CD14-positive monocyte (primary cell): Measurements from ENCODE around the gene CRB2. TPM values are rescaled to one million over a fixed set of nuclear protein-coding genes. Genes with fewer than 3 reads are reported as not detected.
A peak's percentile ranks its signal among the peaks of the same experiment; 100 is the strongest.

Experiments used
- DNase-seq, 3 donors: peaks; one replicate each; pipeline ENCODE4 v3.0.0-alpha.2; 2011 to 2022
- H2AFZ ChIP-seq: 2 replicates; pipeline ENCODE4 v1.6.0; 2012; ENCODE audit warnings: mild to moderate bottlenecking, low read depth, low read length, inconsistent platforms; ENCODE audit not compliant: insufficient read depth, poor library complexity, severe bottlenecking
- H3K27ac ChIP-seq, 2 donors: 1 replicate in 1 of 2; 2 replicates in 1 of 2; pipeline ENCODE4 v1.5.1; 2012 to 2013; ENCODE audit warnings: low read length in 2 of 2, control low read depth in 1 of 2, inconsistent platforms in 1 of 2, low read depth in 1 of 2, mild to moderate bottlenecking in 1 of 2
- H3K27me3 ChIP-seq, 2 donors: one replicate each; pipeline versions ENCODE4 v1.6.0 to v1.6.1; 2011 to 2013; ENCODE audit warnings: low read length in 2 of 2; ENCODE audit not compliant: control insufficient read depth in 2 of 2, insufficient read depth in 2 of 2
- H3K36me3 ChIP-seq, 2 donors: replicated peaks in 1 of 2; 1 replicate in 1 of 2; 2 replicates in 1 of 2; pipeline versions ENCODE4 v1.5.1 to v1.6.1; 2012 to 2013; ENCODE audit warnings: low read length in 2 of 2, control low read depth in 1 of 2, inconsistent platforms in 1 of 2, mild to moderate bottlenecking in 1 of 2; ENCODE audit not compliant: insufficient read depth in 2 of 2, control insufficient read depth in 1 of 2
- H3K4me1 ChIP-seq, 2 donors: 1 replicate in 1 of 2; 2 replicates in 1 of 2; pipeline versions ENCODE4 v1.5.1 to v1.6.1; 2012 to 2013; ENCODE audit warnings: low read length in 2 of 2, control low read depth in 1 of 2, inconsistent platforms in 1 of 2, mild to moderate bottlenecking in 1 of 2, moderate library complexity in 1 of 2; ENCODE audit not compliant: insufficient read depth in 2 of 2, control insufficient read depth in 1 of 2
- H3K4me2 ChIP-seq: replicated peaks from 2 replicates; pipeline ENCODE3; 2012; ENCODE audit warnings: low read length, moderate library complexity, mild to moderate bottlenecking; ENCODE audit not compliant: poor library complexity, severe bottlenecking; ENCODE audit errors: extremely low read depth
- H3K4me3 ChIP-seq, 3 experiments: fragments of 200-600 bp in 1 of 3; sonication (generic) in 1 of 3; replicated peaks in 1 of 3; 1 replicate in 2 of 3; 2 replicates in 1 of 3; pipeline ENCODE4 v1.5.1; 2011 to 2013; ENCODE audit warnings: low read length in 3 of 3, mild to moderate bottlenecking in 3 of 3, control low read depth in 2 of 3, low read depth in 2 of 3, inconsistent platforms in 1 of 3, moderate library complexity in 1 of 3
- H3K79me2 ChIP-seq: 2 replicates; pipeline ENCODE4 v1.6.0; 2012; ENCODE audit warnings: mild to moderate bottlenecking, control low read depth, inconsistent platforms, low read length, moderate library complexity; ENCODE audit not compliant: insufficient read depth
- H3K9ac ChIP-seq: 2 replicates; pipeline ENCODE4 v1.6.0; 2017; ENCODE audit warnings: low read length, mild to moderate bottlenecking; ENCODE audit not compliant: insufficient read depth, poor library complexity, severe bottlenecking
- H3K9me3 ChIP-seq, 2 donors: replicated peaks in 1 of 2; 1 replicate in 1 of 2; 2 replicates in 1 of 2; pipeline versions ENCODE4 v1.5.1 to v1.6.1; 2012 to 2013; ENCODE audit warnings: low read length in 2 of 2, control low read depth in 1 of 2; ENCODE audit not compliant: control insufficient read depth in 1 of 2, insufficient read depth in 1 of 2
- H4K20me1 ChIP-seq: 2 replicates; pipeline ENCODE4 v1.6.0; 2012; ENCODE audit warnings: mild to moderate bottlenecking, low read length, control low read depth, moderate library complexity; ENCODE audit not compliant: insufficient read depth
- H3K27ac Mint-ChIP-seq, 7 donors: one replicate each; pipeline ENCODE4 v1.8.0; 2020; ENCODE audit warnings: mild to moderate bottlenecking in 7 of 7, mixed read lengths in 7 of 7, moderate library complexity in 6 of 7, inconsistent platforms in 2 of 7
- H3K27me3 Mint-ChIP-seq, 3 donors: one replicate each; pipeline ENCODE4 v1.8.0; 2021 to 2022; ENCODE audit warnings: low read depth in 3 of 3, mild to moderate bottlenecking in 3 of 3, mixed read lengths in 3 of 3, moderate library complexity in 3 of 3, inconsistent platforms in 1 of 3
- H3K36me3 Mint-ChIP-seq, 2 donors: one replicate each; pipeline ENCODE4 v1.8.0; 2020; ENCODE audit warnings: mixed read lengths in 2 of 2, inconsistent platforms in 1 of 2, mild to moderate bottlenecking in 1 of 2
- H3K4me1 Mint-ChIP-seq: one replicate; pipeline ENCODE4 v1.8.0; 2020; ENCODE audit warnings: mild to moderate bottlenecking, mixed read lengths
- H3K4me3 Mint-ChIP-seq, 2 donors: one replicate each; pipeline ENCODE4 v1.8.0; 2020; ENCODE audit warnings: mild to moderate bottlenecking in 2 of 2, mixed read lengths in 2 of 2, moderate library complexity in 1 of 2
- H3K9me3 Mint-ChIP-seq, 7 donors: one replicate each; pipeline ENCODE4 v1.8.0; 2020 to 2022; ENCODE audit warnings: mixed read lengths in 7 of 7, mild to moderate bottlenecking in 6 of 7, moderate library complexity in 6 of 7, inconsistent platforms in 2 of 7
- WGBS: methylation state at CpG from one replicate; pipeline ENCODE4 v1.1.5; 2013; ENCODE audit warnings: missing lambda C conversion rate; ENCODE audit not compliant: insufficient coverage; 5-methylcytosine and 5-hydroxymethylcytosine counted together
- intact Hi-C, 2 donors: fragments of 100-400 bp; cut with micrococcal nuclease; formaldehyde crosslinking; loops; one replicate each; pipeline versions ENCODE4 v1.15.0 to v1.15.1; 2023
- polyA plus RNA-seq, 3 donors: library from polyadenylated mRNA; depleted of rRNA in 1 of 3; unstranded in 2 of 3; stranded (reverse) in 1 of 3; fragments of 300-500 nt in 2 of 3; fragments of >200 nt in 1 of 3; fragmentation: Illumina TruSeq in 2 of 3; gene quantifications; 1 replicate in 2 of 3; 2 replicates in 1 of 3; pipeline ENCODE4 v1.2.3, GENCODE V29; 2012 to 2021
- small RNA-seq: library from RNA; depleted of rRNA; stranded (forward); fragments of <200 nt; gene quantifications from one replicate; pipeline ENCODE3, GENCODE V24; 2012; ENCODE audit warnings: low read depth; ENCODE audit not compliant: insufficient read length
- TF ChIP-seq, protein P1 (sequence below): fragments of 200-600 bp; IDR thresholded peaks from one replicate; pipeline ENCODE4 v1.8.0; 2022; ENCODE audit warnings: antibody characterized with exemption, mild to moderate bottlenecking

The CRB2 gene
- polyA plus RNA-seq, 3 donors = not detected

DNA sequence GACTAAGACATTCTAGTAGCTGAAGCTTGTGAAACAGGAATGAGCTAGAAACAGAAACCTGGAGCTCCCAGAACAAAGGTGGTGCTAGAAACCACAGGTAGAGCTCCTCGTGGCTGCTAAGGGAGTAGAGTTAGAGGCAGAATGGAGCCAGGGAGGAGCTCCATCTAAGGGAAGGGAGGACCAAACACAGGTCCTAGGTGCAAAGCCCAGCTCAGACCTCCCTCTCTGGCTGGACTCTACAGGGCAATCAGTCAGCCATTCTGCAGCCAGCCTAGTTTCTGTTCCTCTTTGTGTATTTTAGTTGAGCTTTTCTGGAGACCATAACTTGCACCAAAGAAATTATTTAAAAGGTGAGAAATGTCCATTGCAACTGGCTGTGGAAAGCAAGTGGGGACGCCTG is 70.4 kb downstream of the CRB2 start:
- Histone ChIP-seq H3K79me2 (no peaks in the 10 kb centered on the region), H2AFZ (no peak overlapping the region), H3K9me3 (no peaks in the 10 kb centered on the region), H3K27ac (peak overlapping the region in 1 of 2 donors; percentile 29), H3K27me3 (no peaks in the 10 kb centered on the region), H4K20me1 (peaks cover 62% of the 10 kb centered on the region), H3K4me3 (no peak overlapping the region), H3K9ac (no peak overlapping the region), H3K4me2 (no peak overlapping the region), H3K36me3 (peaks cover 63 to 96% of the 10 kb centered on the region in 2 donors), H3K4me1 (peaks cover 2 to 7% of the 10 kb centered on the region in 2 donors)
- H3K4me1 Mint-ChIP-seq = peaks cover 14% of the 10 kb centered on the region
- H3K4me3 Mint-ChIP-seq = no peak overlapping the region
- H3K27ac Mint-ChIP-seq = peak overlapping the region in 4 of 7 donors; percentile 4 to 71 (median 33)
- WGBS = no CpG with 5 or more reads among the region's 2 CpGs
- peak in 2 of 3 donors; percentile 3 to 7 for DNase-seq
- peaks cover 0 to 6% (median 0%) of the 10 kb centered on the region in 7 donors for H3K9me3 Mint-ChIP-seq
- TF ChIP-seq, protein P1, sequence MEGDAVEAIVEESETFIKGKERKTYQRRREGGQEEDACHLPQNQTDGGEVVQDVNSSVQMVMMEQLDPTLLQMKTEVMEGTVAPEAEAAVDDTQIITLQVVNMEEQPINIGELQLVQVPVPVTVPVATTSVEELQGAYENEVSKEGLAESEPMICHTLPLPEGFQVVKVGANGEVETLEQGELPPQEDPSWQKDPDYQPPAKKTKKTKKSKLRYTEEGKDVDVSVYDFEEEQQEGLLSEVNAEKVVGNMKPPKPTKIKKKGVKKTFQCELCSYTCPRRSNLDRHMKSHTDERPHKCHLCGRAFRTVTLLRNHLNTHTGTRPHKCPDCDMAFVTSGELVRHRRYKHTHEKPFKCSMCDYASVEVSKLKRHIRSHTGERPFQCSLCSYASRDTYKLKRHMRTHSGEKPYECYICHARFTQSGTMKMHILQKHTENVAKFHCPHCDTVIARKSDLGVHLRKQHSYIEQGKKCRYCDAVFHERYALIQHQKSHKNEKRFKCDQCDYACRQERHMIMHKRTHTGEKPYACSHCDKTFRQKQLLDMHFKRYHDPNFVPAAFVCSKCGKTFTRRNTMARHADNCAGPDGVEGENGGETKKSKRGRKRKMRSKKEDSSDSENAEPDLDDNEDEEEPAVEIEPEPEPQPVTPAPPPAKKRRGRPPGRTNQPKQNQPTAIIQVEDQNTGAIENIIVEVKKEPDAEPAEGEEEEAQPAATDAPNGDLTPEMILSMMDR = no peak
- H3K36me3 Mint-ChIP-seq = peaks cover 88 to 99% of the 10 kb centered on the region in 2 donors
- peaks cover 0 to 3% (median 3%) of the 10 kb centered on the region in 3 donors for H3K27me3 Mint-ChIP-seq
- intact Hi-C loops = no loop called here

Small RNAs within 50 kb of the gene (small RNA-seq; reads per million reads assigned to genes)
- not detected for gene MIR601

Other genes starting within 250 kb of the CRB2 start
- gene STRBP, start 87.6 kb upstream of the CRB2 start, polyA plus RNA-seq = 1 to 10 TPM in 2 of 3 donors, under 1 TPM in 1; 0.97 to 1.9 (median 1.9) TPM